ENCODE data around the gene FGF18. TPM values are rescaled to one million over a fixed set of nuclear protein-coding genes. Genes with fewer than 3 reads are reported as not detected.

The FGF18 gene
- total RNA-seq, 1 experiment from 2014 or later: not detected

GRCh38 chr5:171422902-171423663 lies 3.6 kb downstream of the FGF18 start:
- DNase-seq (ENCODE audit: low read depth): no peak

GRCh38 chr5:171424726-171425125 lies 5.3 kb downstream of the FGF18 start:
- DNase-seq (ENCODE audit: low read depth): no peak

- no peak for DNase-seq (ENCODE audit: low read depth)
Observed at GRCh38 chr5:171425596-171426244, 6.3 kb downstream of the FGF18 start.

GRCh38 chr5:171426266-171426665 lies 6.8 kb downstream of the FGF18 start:
- DNase-seq (ENCODE audit: low read depth): no peak

- DNase-seq (ENCODE audit: low read depth): no peak
Observed at GRCh38 chr5:171426680-171427079, 7.2 kb downstream of the FGF18 start.

- DNase-seq (ENCODE audit: low read depth): no peak
Observed at GRCh38 chr5:171427318-171428167, 8.1 kb downstream of the FGF18 start.

GRCh38 chr5:171428168-171428696 lies 8.8 kb downstream of the FGF18 start:
- no peak for DNase-seq (ENCODE audit: low read depth)

- DNase-seq (ENCODE audit: low read depth): no peak
Observed at GRCh38 chr5:171428809-171429542, 9.5 kb downstream of the FGF18 start.

- no peak for DNase-seq (ENCODE audit: low read depth)
Observed at GRCh38 chr5:171429543-171429910, 10.1 kb downstream of the FGF18 start.

- DNase-seq (ENCODE audit: low read depth): no peak
Observed at GRCh38 chr5:171431251-171431777, 11.9 kb downstream of the FGF18 start.

- DNase-seq (ENCODE audit: low read depth): no peak
Observed at GRCh38 chr5:171432076-171432475, 12.6 kb downstream of the FGF18 start.

GRCh38 chr5:171432583-171433351 lies 13.3 kb downstream of the FGF18 start:
- no peak for DNase-seq (ENCODE audit: low read depth)

GRCh38 chr5:171433352-171433698 lies 13.9 kb downstream of the FGF18 start:
- no peak for DNase-seq (ENCODE audit: low read depth)

- no peak for DNase-seq (ENCODE audit: low read depth)
Observed at GRCh38 chr5:171433982-171434676, 14.7 kb downstream of the FGF18 start.

GRCh38 chr5:171434874-171435273 lies 15.4 kb downstream of the FGF18 start:
- DNase-seq (ENCODE audit: low read depth): no peak

- DNase-seq (ENCODE audit: low read depth): no peak
Observed at GRCh38 chr5:171435908-171436307, 16.5 kb downstream of the FGF18 start.

- DNase-seq (ENCODE audit: low read depth): no peak
Observed at GRCh38 chr5:171436804-171437285, 17.4 kb downstream of the FGF18 start.

GRCh38 chr5:171437286-171437821 lies 17.9 kb downstream of the FGF18 start:
- DNase-seq (ENCODE audit: low read depth): no peak

- DNase-seq (ENCODE audit: low read depth): no peak
Observed at GRCh38 chr5:171438738-171439137, 19.3 kb downstream of the FGF18 start.

Data from RPMI7951 (cell line).